Measurements from ENCODE around the gene LRBA. TPM values are rescaled to one million over a fixed set of nuclear protein-coding genes. Genes with fewer than 3 reads are reported as not detected.
A peak's percentile ranks its signal among the peaks of the same experiment; 100 is the strongest.

Gene LRBA
- total and polyA plus RNA-seq, 9 of the 15 experiments (the other 6 are each of a cell fraction or from before 2014, with no cell fraction given): 24.2 to 88.7 (median 59.7) TPM

DNA sequence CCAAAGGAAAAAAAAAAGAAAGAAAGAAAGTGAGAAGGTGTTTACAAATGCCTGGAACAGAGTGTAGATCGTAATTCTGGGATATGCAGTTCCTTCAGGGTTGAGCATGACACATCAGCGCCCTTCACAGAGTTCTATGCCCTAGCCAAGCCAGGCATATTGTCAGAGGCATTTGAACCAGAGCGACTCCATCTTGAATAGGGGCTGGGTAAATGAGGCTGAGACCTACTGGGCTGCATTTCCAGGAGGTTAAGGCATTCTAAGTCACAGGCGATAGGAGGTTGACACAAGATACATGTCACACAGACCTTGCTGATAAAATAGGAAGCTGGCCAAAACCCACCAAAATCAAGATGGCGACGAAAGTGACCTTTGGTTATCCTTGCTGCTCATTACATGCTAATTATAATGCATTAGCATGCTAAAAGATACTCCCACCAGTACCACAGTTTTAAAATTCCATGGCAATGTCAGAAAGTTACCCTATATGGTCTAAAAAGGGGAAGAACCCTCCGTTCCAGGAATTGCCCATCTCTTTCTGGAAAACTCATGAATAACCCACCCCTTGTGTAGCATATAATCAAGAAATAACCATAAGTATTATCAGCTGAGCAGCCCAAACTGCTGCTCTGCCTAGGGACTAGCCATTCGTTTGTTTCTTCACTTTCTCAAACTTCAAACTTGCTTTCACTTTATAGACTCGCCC, 23.5 kb upstream of the LRBA start (continued):
- TF ChIP-seq MEF2D (tag; conservative IDR thresholded peaks at IDR 0.05; ENCODE audit: low read depth): peak; percentile 98
- TF ChIP-seq MTA2 (IDR thresholded peaks at IDR 0.05; ENCODE audit: low read depth): no peak
- TF ChIP-seq, protein P1, sequence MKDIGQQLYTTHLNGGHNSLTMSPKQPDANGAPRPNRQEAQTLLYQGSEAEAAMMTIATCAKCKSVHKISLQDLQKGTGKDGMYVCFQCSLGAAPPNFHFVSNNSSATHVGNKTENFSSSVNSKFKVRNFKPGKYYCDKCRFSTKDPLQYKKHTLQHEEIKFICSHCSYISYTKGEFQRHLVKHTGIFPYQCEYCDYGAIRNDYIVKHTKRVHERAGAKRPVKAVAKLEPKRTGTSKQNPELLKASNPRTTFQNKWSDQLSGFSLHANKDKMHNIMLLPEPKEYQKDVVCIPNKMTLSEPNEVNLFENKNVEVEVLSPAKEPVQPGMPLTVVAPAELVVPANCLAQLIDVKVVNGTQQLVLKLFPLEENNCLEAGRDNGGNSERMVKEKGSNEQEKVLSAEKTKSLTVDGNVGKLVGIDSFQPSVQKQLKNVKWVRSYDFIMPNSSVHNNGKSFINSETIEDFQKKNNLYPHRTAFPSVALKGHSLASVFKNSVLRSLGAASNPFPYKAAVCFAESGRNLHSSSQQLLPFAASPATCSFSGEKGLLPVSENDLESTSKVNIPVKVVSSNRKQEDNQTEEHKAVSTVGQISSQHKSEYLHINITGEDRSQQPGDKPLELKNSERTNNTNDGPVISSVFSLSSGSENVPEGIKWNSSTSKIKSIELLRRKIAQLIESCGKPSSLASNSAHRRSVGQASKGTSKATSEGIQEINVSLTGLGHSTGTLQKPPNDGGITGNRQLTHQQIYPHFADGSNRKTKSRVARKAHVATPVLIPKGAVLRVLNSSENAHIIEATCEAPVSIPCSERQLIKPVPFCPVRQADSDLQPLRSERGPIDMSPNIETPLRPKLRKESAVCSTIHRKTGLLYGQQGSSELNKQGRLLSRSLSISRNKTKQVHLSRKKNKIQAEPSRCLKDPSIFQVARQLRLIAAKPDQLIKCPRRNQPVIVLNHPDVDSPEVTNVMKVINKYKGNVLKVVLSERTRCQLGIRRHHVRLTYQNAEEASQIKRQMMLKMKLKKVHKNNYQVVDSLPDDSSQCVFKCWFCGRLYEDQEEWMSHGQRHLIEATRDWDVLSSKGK (CRISPR knock-in tag; IDR thresholded peaks at IDR 0.05): no peak
- no peak for TF ChIP-seq CBX3 (IDR thresholded peaks at IDR 0.05; ENCODE audit: borderline replicate concordance in 1 of 2, low read length in 2 of 2)
- 0 out of 2 replicates have a peak, but pooled peaks have one; percentile 49 for TF ChIP-seq ZNF79 (CRISPR knock-in tag; IDR thresholded peaks at IDR 0.05; ENCODE audit: low read depth)
- peak; percentile 96 for TF ChIP-seq ZNF668 (CRISPR knock-in tag; IDR thresholded peaks at IDR 0.05)
- peak in 1 of 2 experiments; percentile 92; a peak in 2 of 4 replicates for TF ChIP-seq TEAD1 (CRISPR knock-in tag; IDR thresholded peaks at IDR 0.05)
- TF ChIP-seq ZNF696 (CRISPR knock-in tag; conservative IDR thresholded peaks at IDR 0.05): no peak
- no peak for TF ChIP-seq RUNX1 (IDR thresholded peaks at IDR 0.05; ENCODE audit: low read depth)
- no peak for TF ChIP-seq NCOA6 (IDR thresholded peaks at IDR 0.05)
- no peak for TF ChIP-seq TAF15 (IDR thresholded peaks at IDR 0.05; ENCODE audit: low read depth, low read length)
- peak; percentile 79 for TF ChIP-seq ZNF239 (CRISPR knock-in tag; IDR thresholded peaks at IDR 0.05)
- TF ChIP-seq NFE2L1 (tag; IDR thresholded peaks at IDR 0.05; ENCODE audit: borderline replicate concordance, low read depth): peak; percentile 81
- no peak for TF ChIP-seq HDAC1 (IDR thresholded peaks at IDR 0.05)
- TF ChIP-seq, protein P2, sequence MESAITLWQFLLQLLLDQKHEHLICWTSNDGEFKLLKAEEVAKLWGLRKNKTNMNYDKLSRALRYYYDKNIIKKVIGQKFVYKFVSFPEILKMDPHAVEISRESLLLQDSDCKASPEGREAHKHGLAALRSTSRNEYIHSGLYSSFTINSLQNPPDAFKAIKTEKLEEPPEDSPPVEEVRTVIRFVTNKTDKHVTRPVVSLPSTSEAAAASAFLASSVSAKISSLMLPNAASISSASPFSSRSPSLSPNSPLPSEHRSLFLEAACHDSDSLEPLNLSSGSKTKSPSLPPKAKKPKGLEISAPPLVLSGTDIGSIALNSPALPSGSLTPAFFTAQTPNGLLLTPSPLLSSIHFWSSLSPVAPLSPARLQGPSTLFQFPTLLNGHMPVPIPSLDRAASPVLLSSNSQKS (CRISPR knock-in tag; IDR thresholded peaks at IDR 0.05): peak; percentile 85; the same call in 1 of the 2 replicates
- no peak for TF ChIP-seq XRCC5 (IDR thresholded peaks at IDR 0.05; ENCODE audit: low read depth, low read length)
- TF ChIP-seq, protein P3, sequence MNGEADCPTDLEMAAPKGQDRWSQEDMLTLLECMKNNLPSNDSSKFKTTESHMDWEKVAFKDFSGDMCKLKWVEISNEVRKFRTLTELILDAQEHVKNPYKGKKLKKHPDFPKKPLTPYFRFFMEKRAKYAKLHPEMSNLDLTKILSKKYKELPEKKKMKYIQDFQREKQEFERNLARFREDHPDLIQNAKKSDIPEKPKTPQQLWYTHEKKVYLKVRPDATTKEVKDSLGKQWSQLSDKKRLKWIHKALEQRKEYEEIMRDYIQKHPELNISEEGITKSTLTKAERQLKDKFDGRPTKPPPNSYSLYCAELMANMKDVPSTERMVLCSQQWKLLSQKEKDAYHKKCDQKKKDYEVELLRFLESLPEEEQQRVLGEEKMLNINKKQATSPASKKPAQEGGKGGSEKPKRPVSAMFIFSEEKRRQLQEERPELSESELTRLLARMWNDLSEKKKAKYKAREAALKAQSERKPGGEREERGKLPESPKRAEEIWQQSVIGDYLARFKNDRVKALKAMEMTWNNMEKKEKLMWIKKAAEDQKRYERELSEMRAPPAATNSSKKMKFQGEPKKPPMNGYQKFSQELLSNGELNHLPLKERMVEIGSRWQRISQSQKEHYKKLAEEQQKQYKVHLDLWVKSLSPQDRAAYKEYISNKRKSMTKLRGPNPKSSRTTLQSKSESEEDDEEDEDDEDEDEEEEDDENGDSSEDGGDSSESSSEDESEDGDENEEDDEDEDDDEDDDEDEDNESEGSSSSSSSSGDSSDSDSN (IDR thresholded peaks at IDR 0.05; ENCODE audit: borderline replicate concordance in 1 of 2, low read depth in 2 of 2, low read length in 2 of 2): no peak
- 0 out of 2 replicates have a peak, but pooled peaks have one; percentile 26 for TF ChIP-seq NR4A1 (CRISPR knock-in tag; IDR thresholded peaks at IDR 0.05)
- peak; percentile 99 for TF ChIP-seq NR4A1 (tag; IDR thresholded peaks at IDR 0.05)
- TF ChIP-seq ETV1 (tag; conservative IDR thresholded peaks at IDR 0.05; ENCODE audit: low read depth): peak; percentile 90

All from K562 (cell line).